Heart left ventricle (tissue), 16 donors: ENCODE data around the gene KDM7A. TPM values are rescaled to one million over a fixed set of nuclear protein-coding genes. Genes with fewer than 3 reads are reported as not detected.
A peak's percentile ranks its signal among the peaks of the same experiment; 100 is the strongest.

Source experiments
- ATAC-seq, 4 donors: fragments of 200-7000 bp; cut with Tn5 transposase; one replicate each; pipeline ENCODE4 v1.9.1; 2020 to 2022; ENCODE audit warnings: moderate library complexity in 4 of 4, mild to moderate bottlenecking in 3 of 4, moderate number of reproducible peaks in 1 of 4
- DNase-seq, 5 donors: peaks; one replicate each; pipeline ENCODE4 v3.0.0-alpha.2; 2020
- H3K27ac ChIP-seq, 12 donors: fragments of 200-600 bp; sonication (generic) in 4 of 12; one replicate each; pipeline versions ENCODE4 v1.5.0 to v1.8.0; 2016 to 2022; ENCODE audit warnings: mild to moderate bottlenecking in 2 of 12
- H3K27me3 ChIP-seq, 9 donors: fragments of 200-600 bp; sonication (generic) in 2 of 9; one replicate each; pipeline versions ENCODE4 v1.5.1 to v1.8.0; 2016 to 2022; ENCODE audit warnings: mild to moderate bottlenecking in 3 of 9
- H3K36me3 ChIP-seq, 9 donors: fragments of 200-600 bp; sonication (generic) in 2 of 9; one replicate each; pipeline versions ENCODE4 v1.5.0 to v1.8.0; 2018 to 2022; ENCODE audit warnings: mild to moderate bottlenecking in 2 of 9
- H3K4me1 ChIP-seq, 12 donors: fragments of 200-600 bp; sonication (generic) in 4 of 12; one replicate each; pipeline versions ENCODE4 v1.5.0 to v1.8.0; 2016 to 2022; ENCODE audit warnings: mild to moderate bottlenecking in 3 of 12
- H3K4me3 ChIP-seq, 12 donors: fragments of 200-600 bp; sonication (generic) in 4 of 12; one replicate each; pipeline versions ENCODE4 v1.5.0 to v1.8.0; 2017 to 2022; ENCODE audit warnings: mild to moderate bottlenecking in 9 of 12, moderate library complexity in 4 of 12
- H3K9me3 ChIP-seq, 12 donors: fragments of 200-600 bp; sonication (generic) in 4 of 12; one replicate each; pipeline versions ENCODE4 v1.5.0 to v1.8.0; 2016 to 2022; ENCODE audit warnings: mild to moderate bottlenecking in 1 of 12
- POLR2A ChIP-seq, 2 donors: fragments of 450-650 bp; IDR thresholded peaks; one replicate each; pipeline ENCODE4 v1.6.1; 2017; ENCODE audit warnings: antibody characterized with exemption in 2 of 2, mild to moderate bottlenecking in 2 of 2, moderate library complexity in 2 of 2
- WGBS, 4 donors: extraction: QIAGEN DNeasy Blood & Tissue Kit in 2 of 4; methylation state at CpG; one replicate each; pipeline versions ENCODE4 v1.1.5 to v1.1.7; 2013 to 2018; 5-methylcytosine and 5-hydroxymethylcytosine counted together
- intact Hi-C, 10 donors: fragments of 100-400 bp; cut with DNase I; formaldehyde crosslinking; loops; one replicate each; pipeline versions ENCODE4 v1.11.1 to v1.14.2; 2022
- polyA plus RNA-seq, 2 donors: library from polyadenylated mRNA; stranded (reverse); fragments of 200-250 nt; gene quantifications; one replicate each; pipeline ENCODE4 v1.2.3, GENCODE V29; 2013
- total RNA-seq, 9 donors: library from RNA; depleted of rRNA in 2 of 9; stranded (reverse); fragments of >200 nt in 2 of 9; fragmentation: NEBNext Ultra II Directional in 3 of 9; extraction: Animal tissue kit (Norgen Biotek cat#: 25700) in 3 of 9; gene quantifications; one replicate each; pipeline versions ENCODE4 v1.1.0 to v1.2.4, GENCODE V29; 2016 to 2023
- TF ChIP-seq, protein P1 (sequence below), 12 donors: fragments of 200-600 bp; sonication (generic) in 4 of 12; IDR thresholded peaks; one replicate each; pipeline versions ENCODE4 v1.5.0 to v1.8.0; 2018 to 2022; ENCODE audit warnings: antibody characterized with exemption in 12 of 12, mild to moderate bottlenecking in 5 of 12
- donor health status: ischemic (EF 13 %, LVEDD 7.1; RV severe dilation, severe dysfunction).
- donor health status: healthy with polysubstance abuse.
- donor health status: DM: no; HTN: yes; CAD: no.
- donor health status: DM: no; HTN: no; CAD: no.
- donor health status: ischemic (EF 25% LVEDD 6.9; RV normal size, moderate dysfunction).
- donor health status: ischemic (EF 25% LVEDD 5.7; RV mildly dilated, moderate dysfunction).
- donor health status: healthy.
- donor health status: DM: yes; HTN: yes; CAD: no.
- donor health status: ischemic (EF 35%, LVEDD 5.7; RV mildly dilated, moderate dysfunction).
- donor health status: nonischemic (EF 11% LVEDD 7.7; RV severe dilation, severe dysfunction).
- donor health status: DM: yes; HTN: yes; CAD: no.
- donor health status: PGD.
- donor health status: ischemic (EF 29% LVEDD 5.4; RV normal size, mild dysfunction).
- donor health status: nonischemic (EF 23%, LVEDD 6.1; RV moderate dilation, normal function).

KDM7A gene
- total and polyA plus RNA-seq, 11 donors = 3.0 to 18.7 (median 9.1) TPM

DNA sequence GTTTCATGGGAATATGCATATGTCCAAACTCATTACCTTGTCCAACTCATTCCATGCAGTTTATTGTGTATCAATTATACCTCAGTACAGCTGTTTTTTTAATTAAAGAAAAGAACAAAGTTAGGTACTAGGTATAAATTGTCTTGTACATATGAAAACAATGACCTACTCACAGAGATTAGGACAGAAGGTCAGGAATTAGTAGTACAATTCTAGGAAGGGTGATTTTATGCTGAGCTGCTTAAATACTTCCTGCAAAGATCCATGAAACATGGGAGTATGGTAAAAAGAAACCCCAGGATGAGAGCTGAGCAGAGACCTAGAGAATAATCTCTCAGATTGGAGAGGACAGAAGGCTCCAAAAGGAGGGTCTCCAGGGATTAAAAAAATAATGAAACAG lies 13.8 kb upstream of the KDM7A start:
- no peaks in the 10 kb centered on the region for H3K9me3 ChIP-seq
- ATAC-seq (peak; percentile 33 to 89 (median 58)), DNase-seq (no peak)
- intact Hi-C loops = loop anchor here in 1 of 10 donors (5.0 kb wide), 1 partner anchor 37 kb away; no protein-coding TSS in a partner anchor
- peaks cover 0 to 19% (median 4%) of the 10 kb centered on the region in 12 donors for H3K4me1 ChIP-seq
- H3K4me3 ChIP-seq = no peak overlapping the region
- H3K27me3 ChIP-seq = no peaks in the 10 kb centered on the region
- TF ChIP-seq, protein P1, sequence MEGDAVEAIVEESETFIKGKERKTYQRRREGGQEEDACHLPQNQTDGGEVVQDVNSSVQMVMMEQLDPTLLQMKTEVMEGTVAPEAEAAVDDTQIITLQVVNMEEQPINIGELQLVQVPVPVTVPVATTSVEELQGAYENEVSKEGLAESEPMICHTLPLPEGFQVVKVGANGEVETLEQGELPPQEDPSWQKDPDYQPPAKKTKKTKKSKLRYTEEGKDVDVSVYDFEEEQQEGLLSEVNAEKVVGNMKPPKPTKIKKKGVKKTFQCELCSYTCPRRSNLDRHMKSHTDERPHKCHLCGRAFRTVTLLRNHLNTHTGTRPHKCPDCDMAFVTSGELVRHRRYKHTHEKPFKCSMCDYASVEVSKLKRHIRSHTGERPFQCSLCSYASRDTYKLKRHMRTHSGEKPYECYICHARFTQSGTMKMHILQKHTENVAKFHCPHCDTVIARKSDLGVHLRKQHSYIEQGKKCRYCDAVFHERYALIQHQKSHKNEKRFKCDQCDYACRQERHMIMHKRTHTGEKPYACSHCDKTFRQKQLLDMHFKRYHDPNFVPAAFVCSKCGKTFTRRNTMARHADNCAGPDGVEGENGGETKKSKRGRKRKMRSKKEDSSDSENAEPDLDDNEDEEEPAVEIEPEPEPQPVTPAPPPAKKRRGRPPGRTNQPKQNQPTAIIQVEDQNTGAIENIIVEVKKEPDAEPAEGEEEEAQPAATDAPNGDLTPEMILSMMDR (IDR thresholded peaks at IDR 0.05) = no peak
- no peak for TF ChIP-seq POLR2A (IDR thresholded peaks at IDR 0.05)
- H3K27ac ChIP-seq = peak overlapping the region in 3 of 12 donors; percentile 30 to 68 (median 41)
- no peaks in the 10 kb centered on the region for H3K36me3 ChIP-seq

DNA sequence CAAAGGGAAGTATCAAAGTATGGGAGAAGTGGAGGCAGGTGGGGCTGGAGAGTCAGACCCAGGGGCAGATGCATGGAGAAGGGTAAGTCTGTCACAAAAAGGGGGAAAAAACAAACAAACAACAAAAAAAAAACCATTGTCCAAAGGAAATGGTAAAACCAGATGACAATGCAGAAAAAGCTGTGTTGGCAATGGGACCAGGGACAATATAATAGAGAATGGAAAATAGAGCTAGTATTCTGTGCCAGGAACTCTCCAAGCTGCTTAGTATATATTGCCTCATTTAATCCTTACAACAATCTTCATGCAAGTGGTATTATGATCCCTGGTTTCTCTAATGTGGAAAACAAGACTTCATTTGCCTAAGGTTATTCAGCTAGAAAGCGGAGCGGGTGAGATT lies 13.1 kb upstream of the KDM7A start:
- ATAC-seq = peak in 1 of 4 donors; percentile 66
- intact Hi-C loops = loop anchor here in 1 of 10 donors (5.0 kb wide), 1 partner anchor 37 kb away; no protein-coding TSS in a partner anchor
- TF ChIP-seq POLR2A (IDR thresholded peaks at IDR 0.05) = no peak
- TF ChIP-seq, protein P1 (IDR thresholded peaks at IDR 0.05) = no peak
- Histone ChIP-seq H3K27me3 (no peaks in the 10 kb centered on the region), H3K4me1 (peaks cover 0 to 19% (median 4%) of the 10 kb centered on the region in 12 donors), H3K36me3 (no peaks in the 10 kb centered on the region), H3K9me3 (no peaks in the 10 kb centered on the region), H3K27ac (peak overlapping the region in 4 of 12 donors; percentile 6 to 68 (median 36)), H3K4me3 (no peak overlapping the region)
- 56 to 87% (median 68%) methylated on average over 2 of the region's 2 CpGs for WGBS, 4 donors
- no peak for DNase-seq

DNA sequence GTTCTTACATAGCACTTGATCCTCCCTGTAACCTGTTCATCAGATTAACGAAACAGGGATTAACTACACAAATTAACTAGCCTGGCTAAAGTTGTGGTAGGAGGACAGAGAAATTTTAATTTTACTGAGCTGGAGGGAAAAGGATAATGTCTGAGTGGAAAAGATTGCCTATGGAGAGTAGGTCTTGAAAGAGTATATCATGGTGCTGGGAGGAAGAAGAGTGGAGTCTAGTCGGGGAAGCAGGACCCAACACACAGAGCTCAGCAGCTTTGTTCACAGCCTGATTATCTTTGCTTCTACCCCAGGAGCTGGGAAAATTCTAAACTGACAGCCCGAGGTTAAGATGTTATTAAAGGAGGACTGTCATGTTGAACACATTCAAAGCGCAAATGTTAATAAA lies 6.1 kb upstream of the KDM7A start:
- Histone ChIP-seq H3K4me1 (peaks cover 0 to 8% (median 4%) of the 10 kb centered on the region in 12 donors), H3K27ac (no peak overlapping the region), H3K9me3 (no peaks in the 10 kb centered on the region), H3K36me3 (no peaks in the 10 kb centered on the region), H3K4me3 (no peak overlapping the region), H3K27me3 (peaks cover 0 to 18% (median 0%) of the 10 kb centered on the region in 9 donors)
- ATAC-seq (no peak), DNase-seq (no peak)
- intact Hi-C loops = no loop called here
- TF ChIP-seq, protein P1 (IDR thresholded peaks at IDR 0.05) = no peak
- 60 to 73% (median 64%) methylated on average over 4 of the region's 4 CpGs for WGBS, 4 donors

DNA sequence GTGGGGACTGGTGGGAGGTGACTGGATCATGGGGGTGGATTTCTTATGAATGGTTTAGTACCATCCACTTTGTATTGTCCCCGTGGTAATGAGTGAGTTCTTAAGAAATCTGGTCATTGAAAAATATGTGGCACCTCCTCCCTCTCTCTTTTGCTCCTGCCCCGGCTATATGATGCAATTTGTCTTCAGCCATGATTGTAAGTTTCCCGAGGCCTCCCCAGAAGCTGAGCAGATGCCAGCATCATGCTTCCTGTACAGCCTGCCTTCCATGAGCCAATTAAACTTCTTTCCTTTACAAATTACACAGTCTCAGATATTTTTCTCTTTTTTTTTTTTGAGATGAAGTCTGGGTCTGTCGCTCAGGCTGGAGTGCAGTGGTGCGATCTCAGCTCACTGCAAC lies 2.6 kb upstream of the KDM7A start:
- no peak for DNase-seq
- WGBS, 4 donors = 87 to 95% (median 89%) methylated on average over 5 of the region's 5 CpGs
- Histone ChIP-seq H3K4me1 (peaks cover 0 to 17% (median 12%) of the 10 kb centered on the region in 12 donors), H3K36me3 (no peaks in the 10 kb centered on the region), H3K27me3 (peaks cover 0 to 18% (median 0%) of the 10 kb centered on the region in 9 donors), H3K9me3 (no peaks in the 10 kb centered on the region), H3K4me3 (no peak overlapping the region), H3K27ac (no peak overlapping the region)
- ATAC-seq = no peak
- TF ChIP-seq POLR2A (IDR thresholded peaks at IDR 0.05) = no peak
- TF ChIP-seq, protein P1 (IDR thresholded peaks at IDR 0.05) = no peak
- intact Hi-C loops = loop anchor here in 8 of 10 donors (2.0 to 10.0 kb wide), 7 partner anchors 47 to 473 kb away; partner anchors contain the start of gene PARP12 (in 3 of the 8)
